ENCODE results near the gene RAPGEF1. TPM values are rescaled to one million over a fixed set of nuclear protein-coding genes. Genes with fewer than 3 reads are reported as not detected.

The RAPGEF1 gene
- total and polyA plus RNA-seq, 12 donors: 39.6 to 135 (median 111) TPM

DNA sequence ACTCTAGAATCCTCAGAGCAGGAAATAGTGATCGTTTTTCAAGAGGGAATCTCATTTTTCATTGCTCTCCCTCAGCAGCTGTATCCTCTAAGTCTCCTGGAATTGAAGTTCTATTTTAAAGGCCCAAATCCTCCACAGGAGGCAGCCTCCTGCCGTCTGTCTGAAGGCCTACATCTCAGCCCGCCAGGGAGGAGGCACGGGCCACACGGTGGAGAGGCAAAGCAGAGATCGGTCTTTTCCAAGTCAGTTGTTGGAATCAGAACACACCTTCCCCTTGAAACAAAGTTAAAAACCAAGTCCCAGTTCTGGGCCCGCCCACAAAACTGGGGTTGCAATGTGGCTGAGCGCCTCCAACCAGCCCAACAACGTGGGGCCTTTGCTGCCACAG, 68.7 kb downstream of the RAPGEF1 start:
- peaks cover 54 to 100% (median 100%) of the 10 kb centered on the region in 9 donors for H3K4me1 ChIP-seq
- intact Hi-C loops (cut with DNase I): loop anchor here in 4 of 10 donors (5.0 to 10.0 kb wide), 3 partner anchors 36 to 64 kb away; no protein-coding TSS in a partner anchor
- no peak for ATAC-seq

DNA sequence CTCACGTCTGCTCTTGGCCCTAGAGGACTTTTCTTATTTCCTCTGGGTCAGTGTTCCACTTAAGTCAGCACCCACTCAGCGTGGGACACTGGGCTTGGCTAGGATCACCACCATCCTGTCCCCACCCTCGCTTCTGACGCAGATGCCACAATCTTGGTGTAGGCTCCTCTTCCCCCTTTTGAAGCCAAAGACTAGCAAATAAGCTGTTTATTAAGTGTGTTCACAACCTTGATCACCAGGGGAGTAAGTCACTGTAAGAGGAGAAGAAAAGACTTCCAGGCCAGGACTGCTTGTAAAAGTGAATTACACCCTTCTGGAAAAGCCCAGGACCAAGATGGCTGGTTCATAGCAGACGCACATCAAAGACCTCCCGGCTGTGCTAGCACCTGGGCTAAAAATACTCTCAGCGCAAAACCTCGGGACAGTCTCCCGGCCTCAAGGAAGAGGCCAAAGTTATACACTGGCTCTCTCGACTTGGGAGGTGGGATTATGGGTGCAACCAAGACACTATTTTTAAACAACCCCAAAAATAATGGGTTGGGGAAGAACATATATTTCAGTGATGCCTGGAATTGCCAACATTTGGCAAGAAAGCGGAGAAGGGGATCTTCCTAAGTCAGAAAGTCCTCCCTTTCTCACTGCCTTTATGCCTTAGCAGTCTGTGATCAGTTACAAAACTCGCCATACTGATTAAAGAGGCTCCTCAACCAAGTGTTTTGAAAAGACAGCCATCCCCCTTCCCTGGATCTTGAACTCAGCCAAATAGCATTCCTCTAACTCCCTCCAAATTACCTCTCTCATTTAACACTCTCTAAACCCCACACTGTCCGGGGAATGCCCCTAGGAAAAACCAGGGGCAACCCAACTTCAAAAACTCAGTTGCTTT, 69.4 kb downstream of the RAPGEF1 start:
- TF ChIP-seq, protein P1, sequence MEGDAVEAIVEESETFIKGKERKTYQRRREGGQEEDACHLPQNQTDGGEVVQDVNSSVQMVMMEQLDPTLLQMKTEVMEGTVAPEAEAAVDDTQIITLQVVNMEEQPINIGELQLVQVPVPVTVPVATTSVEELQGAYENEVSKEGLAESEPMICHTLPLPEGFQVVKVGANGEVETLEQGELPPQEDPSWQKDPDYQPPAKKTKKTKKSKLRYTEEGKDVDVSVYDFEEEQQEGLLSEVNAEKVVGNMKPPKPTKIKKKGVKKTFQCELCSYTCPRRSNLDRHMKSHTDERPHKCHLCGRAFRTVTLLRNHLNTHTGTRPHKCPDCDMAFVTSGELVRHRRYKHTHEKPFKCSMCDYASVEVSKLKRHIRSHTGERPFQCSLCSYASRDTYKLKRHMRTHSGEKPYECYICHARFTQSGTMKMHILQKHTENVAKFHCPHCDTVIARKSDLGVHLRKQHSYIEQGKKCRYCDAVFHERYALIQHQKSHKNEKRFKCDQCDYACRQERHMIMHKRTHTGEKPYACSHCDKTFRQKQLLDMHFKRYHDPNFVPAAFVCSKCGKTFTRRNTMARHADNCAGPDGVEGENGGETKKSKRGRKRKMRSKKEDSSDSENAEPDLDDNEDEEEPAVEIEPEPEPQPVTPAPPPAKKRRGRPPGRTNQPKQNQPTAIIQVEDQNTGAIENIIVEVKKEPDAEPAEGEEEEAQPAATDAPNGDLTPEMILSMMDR (IDR thresholded peaks at IDR 0.05): no peak
- Histone ChIP-seq H3K36me3 (no peaks in the 10 kb centered on the region), H3K27ac (peak overlapping the region; percentile 64 to 91 (median 83)), H3K27me3 (no peaks in the 10 kb centered on the region), H3K4me1 (peaks cover 48 to 100% (median 96%) of the 10 kb centered on the region in 9 donors), H3K4me3 (no peak overlapping the region), H3K9me3 (no peaks in the 10 kb centered on the region)
- intact Hi-C loops (cut with DNase I): loop anchor here in 4 of 10 donors (5.0 to 10.0 kb wide), 3 partner anchors 37 to 64 kb away; no protein-coding TSS in a partner anchor
- DNase-seq (peak; percentile 51 to 86), ATAC-seq (peak; percentile 58 to 84 (median 67))
- 58 to 62% methylated on average over 13 of the region's 13 CpGs for WGBS, 2 donors

More for the DNA sequence above, 68.7 kb downstream of the RAPGEF1 start:
- H3K9me3 ChIP-seq: no peaks in the 10 kb centered on the region
- H3K27ac ChIP-seq: peak overlapping the region; percentile 64 to 91 (median 83)
- WGBS, 2 donors: 74 to 85% methylated on average over 9 of the region's 9 CpGs
- no peaks in the 10 kb centered on the region for H3K27me3 ChIP-seq
- no peak overlapping the region for H3K4me3 ChIP-seq
- no peaks in the 10 kb centered on the region for H3K36me3 ChIP-seq
- TF ChIP-seq, protein P1 (IDR thresholded peaks at IDR 0.05): no peak
- DNase-seq: no peak

DNA sequence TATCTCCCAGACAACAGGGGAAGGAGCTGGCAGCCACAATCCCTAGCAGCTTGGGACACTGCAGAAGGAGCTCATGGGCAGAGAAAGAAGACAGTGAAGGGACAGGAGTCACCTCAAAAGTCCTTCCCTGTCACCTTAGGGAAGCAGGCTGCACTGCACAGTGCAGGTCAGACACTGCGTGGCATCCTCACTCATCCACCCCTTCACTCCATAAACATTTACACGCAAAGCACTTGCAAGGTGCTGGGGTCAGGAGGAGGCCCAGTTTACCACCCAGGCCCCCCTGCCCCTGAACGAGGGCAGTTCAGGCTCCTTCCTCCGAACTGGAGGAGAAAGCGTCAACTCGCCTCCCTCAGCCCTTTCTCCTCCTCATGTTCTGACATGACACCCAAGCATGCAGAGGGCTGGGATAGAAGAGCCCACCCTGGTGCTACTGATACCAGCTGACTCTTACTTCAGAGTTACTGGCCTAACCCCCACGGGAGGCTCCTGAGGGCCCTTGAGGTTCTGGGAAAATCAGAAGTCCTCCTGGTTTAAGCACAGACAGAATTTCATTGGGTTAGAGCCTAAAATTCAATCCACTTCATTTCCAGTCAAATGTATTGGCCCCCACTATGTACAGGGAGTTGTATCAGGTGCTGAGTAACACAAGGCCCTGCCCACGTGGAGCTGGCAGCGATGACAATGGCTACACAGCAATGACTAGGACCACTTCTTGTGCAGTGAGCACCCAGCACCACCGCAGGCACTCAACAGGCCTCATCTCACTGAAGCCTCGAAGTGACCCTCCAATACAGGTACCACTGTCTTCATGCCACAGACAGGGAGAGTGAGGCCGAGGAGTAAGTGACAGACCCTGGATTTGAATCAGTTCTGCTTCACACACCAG, 70.4 kb downstream of the RAPGEF1 start:
- no peaks in the 10 kb centered on the region for H3K27me3 ChIP-seq
- ATAC-seq (peak in 7 of 8 donors; percentile 0 to 20 (median 1)), DNase-seq (no peak)
- no peak overlapping the region for H3K4me3 ChIP-seq
- intact Hi-C loops (cut with DNase I): loop anchor here in 5 of 10 donors (5.0 to 10.0 kb wide), 3 partner anchors 38 to 65 kb away; no protein-coding TSS in a partner anchor
- TF ChIP-seq, protein P1 (IDR thresholded peaks at IDR 0.05): no peak
- 70 to 73% methylated on average over 12 of the region's 12 CpGs for WGBS, 2 donors
- no peaks in the 10 kb centered on the region for H3K36me3 ChIP-seq
- peak overlapping the region; percentile 64 to 91 (median 83) for H3K27ac ChIP-seq
- peaks cover 47 to 97% (median 86%) of the 10 kb centered on the region in 9 donors for H3K4me1 ChIP-seq
- no peaks in the 10 kb centered on the region for H3K9me3 ChIP-seq
